GM12875 (cell line): Measurements from ENCODE around the gene SPG11.
"Not testable (repeated sequence)": the region's sequence is repeated elsewhere in the genome, so short reads cannot be mapped to it uniquely, and the experiment has no call there.

Experiments
- H3K4me3 ChIP-seq: one replicate; pipeline ENCODE4 v1.5.1; 2011; ENCODE audit warnings: low read depth, low read length, control low read depth
- TF ChIP-seq, protein P1 (sequence below): IDR thresholded peaks from 2 replicates; pipeline ENCODE4 v1.5.1; 2011; ENCODE audit warnings: low read depth, mild to moderate bottlenecking, control low read depth, inconsistent platforms, low read length, moderate library complexity, borderline replicate concordance; ENCODE audit not compliant: insufficient read depth

SPG11 gene

DNA sequence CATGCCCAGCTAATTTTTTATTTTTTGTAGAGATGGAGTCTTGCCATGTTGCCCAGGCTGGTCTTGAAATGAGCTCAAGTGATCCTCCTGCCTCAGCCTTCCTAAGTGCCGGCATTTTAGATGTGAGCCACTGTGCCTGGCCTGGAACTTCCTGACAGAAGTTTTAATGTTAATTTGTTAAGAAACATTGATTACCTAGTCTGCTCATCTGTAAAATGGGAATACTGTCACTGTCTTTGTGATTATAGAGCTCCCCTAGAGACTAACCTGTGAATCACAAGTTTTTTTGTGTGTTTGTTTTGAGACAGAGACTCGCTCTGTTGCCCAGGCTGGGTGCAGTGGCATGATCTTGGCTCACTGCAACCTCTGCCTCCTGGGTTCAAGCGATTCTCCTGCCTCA is 130.8 kb downstream of the SPG11 start:
- TF ChIP-seq, protein P1, sequence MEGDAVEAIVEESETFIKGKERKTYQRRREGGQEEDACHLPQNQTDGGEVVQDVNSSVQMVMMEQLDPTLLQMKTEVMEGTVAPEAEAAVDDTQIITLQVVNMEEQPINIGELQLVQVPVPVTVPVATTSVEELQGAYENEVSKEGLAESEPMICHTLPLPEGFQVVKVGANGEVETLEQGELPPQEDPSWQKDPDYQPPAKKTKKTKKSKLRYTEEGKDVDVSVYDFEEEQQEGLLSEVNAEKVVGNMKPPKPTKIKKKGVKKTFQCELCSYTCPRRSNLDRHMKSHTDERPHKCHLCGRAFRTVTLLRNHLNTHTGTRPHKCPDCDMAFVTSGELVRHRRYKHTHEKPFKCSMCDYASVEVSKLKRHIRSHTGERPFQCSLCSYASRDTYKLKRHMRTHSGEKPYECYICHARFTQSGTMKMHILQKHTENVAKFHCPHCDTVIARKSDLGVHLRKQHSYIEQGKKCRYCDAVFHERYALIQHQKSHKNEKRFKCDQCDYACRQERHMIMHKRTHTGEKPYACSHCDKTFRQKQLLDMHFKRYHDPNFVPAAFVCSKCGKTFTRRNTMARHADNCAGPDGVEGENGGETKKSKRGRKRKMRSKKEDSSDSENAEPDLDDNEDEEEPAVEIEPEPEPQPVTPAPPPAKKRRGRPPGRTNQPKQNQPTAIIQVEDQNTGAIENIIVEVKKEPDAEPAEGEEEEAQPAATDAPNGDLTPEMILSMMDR, result peak; percentile 24; the same call in 1 of the 2 replicates
- H3K4me3 ChIP-seq, result no peak overlapping the region

DNA sequence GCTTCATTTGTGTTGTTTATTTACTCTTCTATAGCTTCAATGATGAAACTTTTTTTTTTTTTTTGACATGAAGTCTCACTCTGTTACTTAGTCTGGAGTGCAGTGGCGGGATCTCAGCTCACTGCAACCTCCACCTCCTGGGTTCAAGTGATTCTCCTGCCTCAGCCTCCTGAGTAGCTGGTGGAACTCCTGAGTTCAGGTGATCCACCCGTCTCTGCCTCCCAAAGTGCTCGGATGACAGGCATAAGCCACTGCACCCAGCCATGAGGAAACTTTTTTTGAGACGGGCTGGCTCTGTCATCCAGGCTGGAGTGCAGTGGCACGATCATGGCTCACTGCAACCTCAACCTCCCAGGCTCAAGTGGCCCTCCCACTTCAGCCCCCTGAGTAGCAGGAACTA is 131.2 kb downstream of the SPG11 start:
- not testable (repeated sequence) for H3K4me3 ChIP-seq

DNA sequence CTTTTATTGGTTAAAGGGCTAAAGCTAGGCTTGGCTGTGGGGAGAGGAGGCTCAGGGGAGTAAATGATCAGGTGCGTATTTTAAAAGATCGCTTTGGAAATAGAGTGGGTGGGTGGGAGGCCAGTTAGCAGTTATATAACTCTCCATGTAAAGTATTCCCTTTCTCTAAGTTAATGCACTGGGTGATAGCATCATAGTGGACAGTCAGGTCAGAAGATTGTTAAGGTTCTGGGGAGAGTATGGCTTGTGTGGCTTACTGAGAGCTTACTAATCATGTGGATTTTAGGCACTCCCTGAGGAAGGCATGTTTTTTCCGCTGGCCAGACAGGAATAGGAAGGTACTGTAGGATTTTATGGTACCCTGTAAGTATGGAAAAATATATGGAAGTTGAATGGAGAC is 132.8 kb downstream of the SPG11 start:
- H3K4me3 ChIP-seq, result no peak overlapping the region
- TF ChIP-seq, protein P1, result no peak

DNA sequence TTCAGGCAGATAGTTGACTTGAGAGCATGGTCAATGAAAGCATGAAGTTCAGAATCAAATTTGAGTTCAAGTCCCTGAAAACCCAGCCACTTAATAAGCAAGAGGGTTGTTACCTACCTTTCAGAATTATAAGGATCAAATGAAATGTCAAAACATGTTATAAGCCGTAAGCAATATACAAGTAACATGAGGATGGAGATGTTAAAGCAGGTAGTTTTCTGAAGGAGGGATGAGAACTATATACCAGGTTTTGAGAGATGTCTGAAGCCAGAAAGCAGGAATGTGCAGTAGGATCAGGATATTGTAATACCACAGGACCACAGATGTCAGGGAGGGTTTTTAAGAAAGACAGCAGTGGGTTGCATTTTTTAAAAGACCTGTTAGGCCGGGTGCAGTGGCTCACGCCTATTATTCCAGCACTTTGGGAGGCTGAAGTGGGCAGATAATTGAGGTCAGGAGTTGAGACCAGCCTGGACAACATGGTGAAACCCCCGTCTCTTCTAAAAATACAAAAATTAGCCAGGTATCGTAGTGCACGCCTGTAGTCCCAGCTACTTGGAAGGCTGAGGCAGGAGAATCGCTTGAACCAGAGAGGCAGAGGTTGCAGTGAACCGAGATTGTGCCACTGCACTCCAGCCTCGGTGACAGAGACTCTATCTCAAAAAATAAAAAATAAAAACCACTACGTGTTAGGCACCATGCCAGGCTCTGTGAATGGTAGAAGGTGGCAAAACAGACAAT is 133.4 kb downstream of the SPG11 start:
- TF ChIP-seq, protein P1, result no peak
- H3K4me3 ChIP-seq, result no peak overlapping the region

DNA sequence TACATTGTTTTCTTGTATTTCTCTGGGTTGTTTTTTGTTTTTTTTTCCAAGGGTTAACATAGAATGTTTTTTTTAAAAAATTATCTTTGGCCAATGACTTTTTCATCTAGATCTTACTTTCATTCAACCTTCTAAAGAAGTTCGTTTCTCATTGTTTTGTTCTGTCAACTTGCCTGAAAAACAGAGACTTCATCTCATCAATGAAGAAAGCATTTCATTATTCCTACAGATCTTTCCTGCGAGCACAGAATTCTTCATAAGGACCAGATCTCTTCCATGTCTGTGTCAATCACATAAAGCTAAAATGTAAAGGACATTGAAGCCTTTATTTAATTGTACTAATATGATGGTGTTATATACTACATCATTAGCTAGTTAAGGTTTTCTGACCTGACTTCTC is 136.2 kb downstream of the SPG11 start:
- H3K4me3 ChIP-seq, result no peak overlapping the region
- TF ChIP-seq, protein P1, result no peak

DNA sequence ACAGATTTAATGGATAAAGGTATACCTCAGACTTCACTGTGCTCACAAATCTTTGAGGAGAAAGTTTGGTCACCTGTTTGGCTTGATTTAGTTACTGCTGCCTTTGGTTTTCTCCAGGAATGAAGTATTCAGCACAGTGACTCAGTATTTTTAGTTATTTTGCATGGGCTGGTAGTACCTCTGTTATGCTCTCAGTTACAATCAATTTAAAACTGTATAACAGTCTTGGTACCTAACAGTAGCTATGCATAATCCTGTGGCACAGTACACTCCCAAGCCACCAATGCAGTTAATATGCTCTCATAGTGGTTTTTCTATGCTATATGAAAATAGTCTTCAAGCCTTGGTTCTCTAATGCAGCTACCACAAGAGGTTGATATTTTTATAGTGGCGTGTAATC is 138.4 kb downstream of the SPG11 start:
- TF ChIP-seq, protein P1, result no peak
- no peak overlapping the region for H3K4me3 ChIP-seq

DNA sequence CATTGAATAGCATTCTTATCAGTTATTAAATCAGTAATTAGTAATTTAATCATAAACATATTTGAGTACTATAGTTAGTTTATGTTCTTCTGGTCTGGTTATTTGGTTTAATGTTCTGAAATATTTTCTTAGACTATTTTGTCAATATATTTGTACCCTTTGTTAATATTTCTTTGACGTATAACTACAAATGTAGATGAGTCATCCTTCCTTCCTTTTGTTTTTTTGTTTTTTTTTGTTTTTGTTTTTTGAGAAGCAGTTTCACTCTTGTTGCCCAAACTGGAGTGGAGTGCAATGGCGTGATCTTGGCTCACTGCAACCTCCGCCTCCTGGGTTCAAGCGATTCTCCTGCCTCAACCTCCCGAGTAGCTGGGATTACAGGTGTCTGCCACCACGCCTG is 143.9 kb downstream of the SPG11 start:
- H3K4me3 ChIP-seq, result no peak overlapping the region
- TF ChIP-seq, protein P1, result no peak

DNA sequence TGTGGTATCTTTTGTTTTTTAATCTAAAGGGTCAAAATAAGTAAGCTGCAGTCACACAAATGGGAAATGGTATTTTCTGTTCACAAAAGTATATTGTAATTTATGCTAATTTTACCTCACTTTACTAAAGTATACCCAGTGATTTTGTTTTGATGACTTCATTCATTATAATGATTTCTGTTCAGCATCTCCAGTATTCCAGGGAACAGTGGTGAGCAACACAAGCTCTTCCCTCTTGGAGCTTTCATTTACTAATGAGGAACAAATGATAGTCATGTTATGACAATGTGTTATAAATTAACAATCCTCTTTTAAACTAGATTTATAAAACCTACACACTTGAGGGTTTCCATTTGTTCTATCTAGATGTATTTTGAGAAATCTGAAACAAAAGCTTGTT is 147.0 kb downstream of the SPG11 start:
- TF ChIP-seq, protein P1, result no peak
- H3K4me3 ChIP-seq, result no peak overlapping the region
